HEK293 (cell line): ENCODE results near the gene LRRC53.

Experiments
- CTCF ChIA-PET: fragments of 350-600 bp; formaldehyde crosslinking; extraction: SDS; loops from one replicate; lab custom pipeline; 2021; ENCODE audit warnings: antibody characterized with exemption; lab: Yijun Ruan, JAX
- POLR2A ChIA-PET: fragments of 300-600 bp; formaldehyde crosslinking; extraction: SDS; loops from one replicate; lab custom pipeline; 2020; ENCODE audit warnings: antibody characterized with exemption, inconsistent platforms; lab: Yijun Ruan, JAX
- H3K27ac ChIP-seq: fragments of 200-500 bp; sonication (Bioruptor generic); 2 replicates; pipeline ENCODE4 v1.5.1; 2014; ENCODE audit warnings: low read depth, low read length, control low read depth, inconsistent platforms; ENCODE audit errors: extremely low read depth
- H3K36me3 ChIP-seq, 2 experiments: fragments of 200-500 bp in 1 of 2; sonication (Bioruptor generic) in 1 of 2; 1 replicate in 1 of 2; 2 replicates in 1 of 2; pipeline ENCODE4 v1.5.1; 2014 to 2017; ENCODE audit warnings: inconsistent platforms in 2 of 2, low read length in 2 of 2; ENCODE audit not compliant: control insufficient read depth in 2 of 2, insufficient read depth in 1 of 2
- H3K4me1 ChIP-seq: fragments of 200-500 bp; sonication (Bioruptor generic); 2 replicates; pipeline ENCODE4 v1.5.1; 2014; ENCODE audit warnings: mild to moderate bottlenecking, low read length, inconsistent platforms; ENCODE audit not compliant: control insufficient read depth, insufficient read depth
- H3K4me3 ChIP-seq: 2 replicates; pipeline ENCODE4 v1.5.1; 2011; ENCODE audit warnings: low read depth, mild to moderate bottlenecking, control low read depth, low read length, moderate library complexity
- H3K9me3 ChIP-seq: fragments of 200-500 bp; sonication (Bioruptor generic); 2 replicates; pipeline ENCODE4 v1.5.1; 2014; ENCODE audit warnings: low read depth, low read length, inconsistent platforms; ENCODE audit not compliant: control insufficient read depth, insufficient read depth
- EGR2 ChIP-seq: fragments of 450-650 bp; formaldehyde crosslinking; IDR thresholded peaks from 2 replicates; pipeline ENCODE4 v1.5.1; 2016; ENCODE audit warnings: low read depth, missing biosample characterization, missing genetic modification characterization
- GLIS2 ChIP-seq: fragments of 450-650 bp; formaldehyde crosslinking; IDR thresholded peaks from 2 replicates; pipeline ENCODE4 v1.5.1; 2016; ENCODE audit warnings: missing biosample characterization, missing genetic modification characterization
- HOXA7 ChIP-seq: sonication (generic); formaldehyde crosslinking; IDR thresholded peaks from 2 replicates; pipeline ENCODE4 v1.8.1; 2022; ENCODE audit warnings: missing genetic modification reagents, borderline replicate concordance
- HOXC10 ChIP-seq: sonication (generic); formaldehyde crosslinking; IDR thresholded peaks from 2 replicates; pipeline ENCODE4 v1.8.1; 2023; ENCODE audit warnings: mild to moderate bottlenecking, missing genetic modification reagents
- KLF1 ChIP-seq: fragments of 450-650 bp; formaldehyde crosslinking; IDR thresholded peaks from 2 replicates; pipeline ENCODE4 v1.5.1; 2016; ENCODE audit warnings: missing biosample characterization, missing genetic modification characterization
- PATZ1 ChIP-seq: fragments of 450-650 bp; formaldehyde crosslinking; IDR thresholded peaks from 2 replicates; pipeline ENCODE4 v1.5.1; 2016; ENCODE audit warnings: missing biosample characterization, missing genetic modification characterization
- PBX3 ChIP-seq: sonication (generic); formaldehyde crosslinking; IDR thresholded peaks from 2 replicates; pipeline ENCODE4 v1.8.1; 2022; ENCODE audit warnings: mild to moderate bottlenecking, moderate library complexity, missing genetic modification reagents
- PRDM1 ChIP-seq: fragments of 450-650 bp; formaldehyde crosslinking; IDR thresholded peaks from 2 replicates; pipeline ENCODE4; 2016; ENCODE audit warnings: missing biosample characterization, missing genetic modification characterization
- SP7 ChIP-seq: fragments of 450-650 bp; formaldehyde crosslinking; IDR thresholded peaks from 2 replicates; pipeline ENCODE4 v1.5.1; 2016; ENCODE audit warnings: missing biosample characterization, missing genetic modification characterization
- WT1 ChIP-seq: fragments of 450-650 bp; formaldehyde crosslinking; IDR thresholded peaks from 2 replicates; pipeline ENCODE4 v1.5.1; 2016; ENCODE audit warnings: missing biosample characterization, missing genetic modification characterization
- ZBTB44 ChIP-seq: fragments of 450-650 bp; IDR thresholded peaks from 2 replicates; pipeline ENCODE4 v1.5.1; 2018; ENCODE audit warnings: missing biosample characterization, mild to moderate bottlenecking, missing genetic modification characterization
- ZBTB8A ChIP-seq: fragments of 450-650 bp; formaldehyde crosslinking; IDR thresholded peaks from 2 replicates; pipeline ENCODE4 v1.5.1; 2016; ENCODE audit warnings: missing biosample characterization, missing genetic modification characterization
- ZNF10 ChIP-seq: fragments of 450-650 bp; formaldehyde crosslinking; IDR thresholded peaks from 2 replicates; pipeline ENCODE4 v1.5.1; 2017; ENCODE audit warnings: missing biosample characterization, missing genetic modification characterization
- ZNF155 ChIP-seq: fragments of 450-650 bp; formaldehyde crosslinking; IDR thresholded peaks from 2 replicates; pipeline ENCODE4 v1.5.1; 2016; ENCODE audit warnings: missing biosample characterization, missing genetic modification characterization
- ZNF169 ChIP-seq: fragments of 450-650 bp; formaldehyde crosslinking; IDR thresholded peaks from 2 replicates; pipeline ENCODE4 v1.5.1; 2016; ENCODE audit warnings: missing biosample characterization, missing genetic modification characterization
- ZNF2 ChIP-seq: fragments of 450-650 bp; formaldehyde crosslinking; IDR thresholded peaks from 2 replicates; pipeline ENCODE4 v1.5.1; 2016; ENCODE audit warnings: missing biosample characterization, missing genetic modification characterization
- ZNF221 ChIP-seq: fragments of 450-650 bp; formaldehyde crosslinking; IDR thresholded peaks from 2 replicates; pipeline ENCODE4 v1.5.1; 2017; ENCODE audit warnings: missing biosample characterization, missing genetic modification characterization, borderline replicate concordance
- ZNF223 ChIP-seq: fragments of 450-650 bp; formaldehyde crosslinking; IDR thresholded peaks from 2 replicates; pipeline ENCODE4 v1.5.1; 2016; ENCODE audit warnings: missing biosample characterization, missing genetic modification characterization
- ZNF518A ChIP-seq: fragments of 450-650 bp; formaldehyde crosslinking; conservative IDR thresholded peaks from 2 replicates; pipeline ENCODE4 v1.5.1; 2016; ENCODE audit warnings: low read depth, missing biosample characterization, missing genetic modification characterization
- ZNF530 ChIP-seq: fragments of 450-650 bp; formaldehyde crosslinking; IDR thresholded peaks from 2 replicates; pipeline ENCODE4 v1.5.1; 2016; ENCODE audit warnings: low read depth, missing biosample characterization, missing genetic modification characterization
- ZNF571 ChIP-seq: fragments of 450-650 bp; formaldehyde crosslinking; IDR thresholded peaks from 2 replicates; pipeline ENCODE4 v1.5.0; 2017; ENCODE audit warnings: missing biosample characterization, missing genetic modification characterization
- ZNF610 ChIP-seq: fragments of 450-650 bp; formaldehyde crosslinking; IDR thresholded peaks from 2 replicates; pipeline ENCODE4 v1.5.1; 2016; ENCODE audit warnings: missing biosample characterization, missing genetic modification characterization, borderline replicate concordance
- ZNF624 ChIP-seq: fragments of 450-650 bp; formaldehyde crosslinking; IDR thresholded peaks from 2 replicates; pipeline ENCODE4 v1.5.1; 2017; ENCODE audit warnings: missing biosample characterization, missing genetic modification characterization
- ZNF626 ChIP-seq: fragments of 450-650 bp; sonication (Bioruptor Pico); formaldehyde crosslinking; IDR thresholded peaks from 2 replicates; pipeline ENCODE4 v1.5.1; 2018; ENCODE audit warnings: missing biosample characterization, missing genetic modification characterization, inconsistent platforms
- ZNF776 ChIP-seq: fragments of 450-650 bp; formaldehyde crosslinking; IDR thresholded peaks from 2 replicates; pipeline ENCODE4 v1.5.0; 2017; ENCODE audit warnings: missing biosample characterization, missing genetic modification characterization, borderline replicate concordance
- ZNF843 ChIP-seq: fragments of 450-650 bp; formaldehyde crosslinking; IDR thresholded peaks from 2 replicates; pipeline ENCODE4 v1.5.1; 2016; ENCODE audit warnings: missing biosample characterization, missing genetic modification characterization

The LRRC53 gene

GRCh38 chr1:74453277-74453676 is 59.1 kb downstream of the LRRC53 start (continued):
- TF ChIP-seq ZNF624 (tag by site-specific recombination) (no peak), SP7 (tag by site-specific recombination) (no peak), ZNF776 (no peak), ZNF221 (no peak), KLF1 (tag by site-specific recombination) (no peak), PATZ1 (no peak)

- TF ChIP-seq ZNF223 (tag by site-specific recombination) (no peak), PBX3 (CRISPR knock-in tag) (no peak), EGR2 (tag by site-specific recombination) (no peak), ZNF530 (no peak), HOXA7 (CRISPR knock-in tag) (no peak), ZNF155 (tag by site-specific recombination) (no peak), ZBTB8A (tag by site-specific recombination) (no peak), HOXC10 (CRISPR knock-in tag) (no peak), PRDM1 (tag by site-specific recombination) (no peak), ZNF518A (tag by site-specific recombination) (no peak), ZNF610 (tag by site-specific recombination) (no peak), ZNF571 (tag by site-specific recombination) (no peak), GLIS2 (no peak), ZBTB44 (tag by site-specific recombination) (no peak), ZNF2 (no peak), ZNF843 (tag by site-specific recombination) (no peak), ZNF626 (tag by site-specific recombination) (no peak), ZNF169 (tag by site-specific recombination) (no peak), WT1 (tag by site-specific recombination) (no peak), ZNF10 (tag by site-specific recombination) (no peak)
- Histone ChIP-seq H3K4me3 (no peak overlapping the region), H3K27ac (no peak overlapping the region), H3K36me3 (no peaks in the 10 kb centered on the region), H3K4me1 (no peaks in the 10 kb centered on the region), H3K9me3 (no peaks in the 10 kb centered on the region)
- POLR2A ChIA-PET, result no interaction called here
- CTCF ChIA-PET, result no interaction called here
Measured at GRCh38 chr1:74452035-74452434, 60.4 kb downstream of the LRRC53 start.
